Gastroesophageal sphincter (tissue), 3 donors: ENCODE measurements around the gene MOB3C.

Source experiments
- CTCF ChIP-seq, 4 experiments: fragments of 200-600 bp in 2 of 4; fragments of 450-650 bp in 2 of 4; sonication (generic) in 1 of 4; IDR thresholded peaks; one replicate each; pipeline ENCODE4 v1.5.1; 2017 to 2019; ENCODE audit warnings: antibody characterized with exemption in 4 of 4, mild to moderate bottlenecking in 2 of 4, moderate library complexity in 2 of 4
- POLR2AphosphoS5 ChIP-seq: sonication (generic); formaldehyde crosslinking; IDR thresholded peaks from one replicate; pipeline ENCODE4 v1.6.1; 2017; ENCODE audit warnings: antibody characterized with exemption

DNA sequence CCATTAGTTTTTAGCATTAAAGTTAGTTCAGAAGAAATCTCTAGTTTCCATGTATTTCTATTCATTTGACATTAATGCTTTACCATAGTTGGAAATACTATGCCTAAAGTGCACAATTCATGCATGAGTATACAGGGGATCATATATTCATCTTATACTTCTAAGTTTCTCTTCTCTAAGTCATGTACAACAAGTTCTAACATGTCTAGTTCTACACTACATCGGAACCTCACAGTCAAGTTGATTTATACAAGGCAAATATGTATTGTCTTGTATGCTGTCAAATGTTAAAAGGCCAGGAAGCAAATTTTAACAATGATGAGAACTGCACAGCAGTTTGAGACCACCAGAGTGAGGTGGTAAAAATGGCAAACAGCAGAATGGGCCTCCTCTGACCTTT is 22.9 kb upstream of the MOB3C start:
- TF ChIP-seq CTCF (IDR thresholded peaks at IDR 0.05) (no peak), POLR2AphosphoS5 (no peak)
